Uterus (tissue), 4 donors: ENCODE results near the gene PLEKHN1. TPM values are rescaled to one million over a fixed set of nuclear protein-coding genes. Genes with fewer than 3 reads are reported as not detected.
A peak's percentile ranks its signal among the peaks of the same experiment; 100 is the strongest.

Experiments
- DNase-seq, 2 donors: peaks; one replicate each; pipeline ENCODE4 v3.0.0-alpha.2; 2019 to 2020
- H3K27ac ChIP-seq, 2 donors: fragments of 200-600 bp; sonication (generic); 1 replicate in 1 of 2; 2 replicates in 1 of 2; pipeline ENCODE4 v1.5.1; 2016 to 2018
- H3K27me3 ChIP-seq, 2 donors: fragments of 200-600 bp; sonication (generic); one replicate each; pipeline ENCODE4 v1.5.1; 2018 to 2019; ENCODE audit warnings: control low read depth in 1 of 2
- H3K36me3 ChIP-seq, 2 donors: fragments of 200-600 bp; sonication (generic); one replicate each; pipeline ENCODE4 v1.5.1; 2019; ENCODE audit warnings: control low read depth in 1 of 2
- H3K4me1 ChIP-seq, 2 donors: fragments of 200-600 bp; sonication (generic); one replicate each; pipeline ENCODE4 v1.5.1; 2018 to 2019; ENCODE audit warnings: control low read depth in 1 of 2
- H3K4me3 ChIP-seq, 2 donors: fragments of 200-600 bp; sonication (generic); 1 replicate in 1 of 2; 2 replicates in 1 of 2; pipeline ENCODE4 v1.5.1; 2018 to 2019; ENCODE audit warnings: mild to moderate bottlenecking in 1 of 2
- H3K9me3 ChIP-seq, 2 donors: fragments of 200-600 bp; sonication (generic); one replicate each; pipeline ENCODE4 v1.5.1; 2019; ENCODE audit warnings: control low read depth in 1 of 2
- CTCF ChIP-seq, 4 experiments: fragments of 200-600 bp in 2 of 4; fragments of 450-650 bp in 2 of 4; sonication (generic) in 2 of 4; IDR thresholded peaks; one replicate each; pipeline ENCODE4 v1.5.1; 2016 to 2019; ENCODE audit warnings: antibody characterized with exemption in 4 of 4, mild to moderate bottlenecking in 2 of 4, moderate library complexity in 1 of 4
- POLR2A ChIP-seq, 2 donors: fragments of 450-650 bp; IDR thresholded peaks; one replicate each; pipeline ENCODE4 v1.6.1; 2016; ENCODE audit warnings: antibody characterized with exemption in 2 of 2, mild to moderate bottlenecking in 1 of 2, moderate library complexity in 1 of 2
- intact Hi-C: fragments of 100-400 bp; cut with DNase I; formaldehyde crosslinking; loops from one replicate; pipeline ENCODE4 v1.15.1; 2023; ENCODE audit warnings: low total_unique reads
- total RNA-seq, 4 donors: library from RNA; depleted of rRNA in 3 of 4; stranded (reverse); fragments of >200 nt in 3 of 4; gene quantifications; one replicate each; pipeline versions ENCODE4 v1.1.0 to v1.2.4, GENCODE V29; 2014 to 2023
- donor health status: DM: yes; HTN: yes; CAD: no.

Gene PLEKHN1
- total RNA-seq, 4 donors from 2014 or later, result 1.1 TPM; not detected in 3

- DNase-seq, result peak; percentile 52 to 64
- intact Hi-C loops, result no loop called here
- Histone ChIP-seq H3K27ac (no peak overlapping the region), H3K4me3 (no peak overlapping the region), H3K4me1 (peaks cover 0 to 33% of the 10 kb centered on the region in 2 donors), H3K9me3 (no peaks in the 10 kb centered on the region), H3K27me3 (no peaks in the 10 kb centered on the region), H3K36me3 (no peaks in the 10 kb centered on the region)
- TF ChIP-seq CTCF (IDR thresholded peaks at IDR 0.05), result peak; percentile 27 to 83 (median 56)
- no peak for TF ChIP-seq POLR2A (IDR thresholded peaks at IDR 0.05)
Observed at GRCh38 chr1:938088-938683, 28.1 kb upstream of the PLEKHN1 start.

- Histone ChIP-seq H3K27me3 (no peaks in the 10 kb centered on the region), H3K27ac (no peak overlapping the region), H3K9me3 (no peaks in the 10 kb centered on the region), H3K36me3 (no peaks in the 10 kb centered on the region), H3K4me1 (peaks cover 0 to 39% of the 10 kb centered on the region in 2 donors), H3K4me3 (no peak overlapping the region)
- intact Hi-C loops, result no loop called here
- TF ChIP-seq CTCF (IDR thresholded peaks at IDR 0.05) (no peak), POLR2A (IDR thresholded peaks at IDR 0.05) (no peak)
- DNase-seq, result no peak
Observed at GRCh38 chr1:938711-939489, 27.4 kb upstream of the PLEKHN1 start.

- DNase-seq, result no peak
- intact Hi-C loops, result no loop called here
- H3K27me3 ChIP-seq, result no peaks in the 10 kb centered on the region
- TF ChIP-seq CTCF (IDR thresholded peaks at IDR 0.05) (no peak), POLR2A (IDR thresholded peaks at IDR 0.05) (no peak)
- no peaks in the 10 kb centered on the region for H3K9me3 ChIP-seq
- H3K4me1 ChIP-seq, result peaks cover 0 to 39% of the 10 kb centered on the region in 2 donors
- peak overlapping the region in 1 of 2 donors; percentile 38 for H3K27ac ChIP-seq
- peak overlapping the region in 1 of 2 donors; percentile 20 for H3K4me3 ChIP-seq
- H3K36me3 ChIP-seq, result no peaks in the 10 kb centered on the region
Observed at GRCh38 chr1:939511-940106, 26.7 kb upstream of the PLEKHN1 start.

- DNase-seq, result peak; percentile 79 to 90
- peaks cover 0 to 39% of the 10 kb centered on the region in 2 donors for H3K4me1 ChIP-seq
- no peak for TF ChIP-seq POLR2A (IDR thresholded peaks at IDR 0.05)
- TF ChIP-seq CTCF (IDR thresholded peaks at IDR 0.05), result peak in 3 of 4 experiments; percentile 9 to 19 (median 16)
- H3K9me3 ChIP-seq, result no peaks in the 10 kb centered on the region
- H3K27me3 ChIP-seq, result no peaks in the 10 kb centered on the region
- peak overlapping the region in 1 of 2 donors; percentile 20 for H3K4me3 ChIP-seq
- H3K27ac ChIP-seq, result peak overlapping the region; percentile 1 to 85
- intact Hi-C loops, result no loop called here
- H3K36me3 ChIP-seq, result no peaks in the 10 kb centered on the region
Observed at GRCh38 chr1:940107-941014, 25.9 kb upstream of the PLEKHN1 start.
